ENCODE results near the gene HSF4.
A peak's percentile ranks its signal among the peaks of the same experiment; 100 is the strongest.

DNA sequence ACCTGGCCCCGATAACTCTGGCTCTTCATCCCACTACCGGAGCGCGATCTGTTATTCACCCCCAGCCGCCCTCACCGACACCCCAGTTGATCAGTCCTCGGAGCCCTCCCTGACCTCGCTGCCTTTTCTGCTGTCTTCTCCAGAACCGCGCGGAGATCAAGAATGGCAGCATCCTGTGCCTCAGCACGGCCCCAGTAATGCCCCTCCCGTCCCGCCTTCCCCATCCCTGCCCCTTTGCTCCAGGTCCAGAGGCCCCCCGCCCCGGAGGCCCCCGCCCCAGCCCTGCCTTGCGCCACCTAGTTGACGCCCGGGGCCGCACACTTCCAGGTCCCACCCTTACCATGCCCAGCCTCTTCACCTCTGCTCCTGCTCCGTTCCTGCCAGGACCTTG lies 35.3 kb downstream of the HSF4 start:
- TF ChIP-seq, protein P1, sequence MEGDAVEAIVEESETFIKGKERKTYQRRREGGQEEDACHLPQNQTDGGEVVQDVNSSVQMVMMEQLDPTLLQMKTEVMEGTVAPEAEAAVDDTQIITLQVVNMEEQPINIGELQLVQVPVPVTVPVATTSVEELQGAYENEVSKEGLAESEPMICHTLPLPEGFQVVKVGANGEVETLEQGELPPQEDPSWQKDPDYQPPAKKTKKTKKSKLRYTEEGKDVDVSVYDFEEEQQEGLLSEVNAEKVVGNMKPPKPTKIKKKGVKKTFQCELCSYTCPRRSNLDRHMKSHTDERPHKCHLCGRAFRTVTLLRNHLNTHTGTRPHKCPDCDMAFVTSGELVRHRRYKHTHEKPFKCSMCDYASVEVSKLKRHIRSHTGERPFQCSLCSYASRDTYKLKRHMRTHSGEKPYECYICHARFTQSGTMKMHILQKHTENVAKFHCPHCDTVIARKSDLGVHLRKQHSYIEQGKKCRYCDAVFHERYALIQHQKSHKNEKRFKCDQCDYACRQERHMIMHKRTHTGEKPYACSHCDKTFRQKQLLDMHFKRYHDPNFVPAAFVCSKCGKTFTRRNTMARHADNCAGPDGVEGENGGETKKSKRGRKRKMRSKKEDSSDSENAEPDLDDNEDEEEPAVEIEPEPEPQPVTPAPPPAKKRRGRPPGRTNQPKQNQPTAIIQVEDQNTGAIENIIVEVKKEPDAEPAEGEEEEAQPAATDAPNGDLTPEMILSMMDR (IDR thresholded peaks at IDR 0.05; ENCODE audit: low read depth, low read length, poor library complexity, severe bottlenecking), result peak; percentile 9
- no peak for TF ChIP-seq EZH2phosphoT487 (IDR thresholded peaks at IDR 0.05; ENCODE audit: borderline replicate concordance, low read length)

Data from DOHH2 (cell line).